Epithelial cell of prostate (primary cell): ENCODE measurements around the gene C17orf107.
"Not testable (repeated sequence)": the region's sequence is repeated elsewhere in the genome, so short reads cannot be mapped to it uniquely, and the experiment has no call there.

Experiments
- DNase-seq: peaks from one replicate; pipeline ENCODE4 v3.0.0-alpha.2; 2011; ENCODE audit warnings: low read depth, low spot score
- H3K27ac ChIP-seq: fragments of 450-650 bp; 2 replicates; pipeline ENCODE4 v1.5.1; 2017; ENCODE audit warnings: mild to moderate bottlenecking

Gene C17orf107

GRCh38 chr17:4899341-4900230, at the start of gene C17orf107:
C17orf107 (plus strand) TSS chr17:4899536; CDS start chr17:4899763, 227 bp downstream.
- H3K27ac ChIP-seq = no peak within 1 kb of the TSS
- no peak for DNase-seq

- peak; percentile 64 for DNase-seq
- peak overlapping the region; percentile 99 for H3K27ac ChIP-seq
Observed at GRCh38 chr17:4850246-4850645, 49.1 kb upstream of the C17orf107 start.

GRCh38 chr17:4851084-4851483, 48.3 kb upstream of the C17orf107 start:
- peak overlapping the region; percentile 99 for H3K27ac ChIP-seq
- no peak for DNase-seq

- peak overlapping the region; percentile 99 for H3K27ac ChIP-seq
- DNase-seq = peak; percentile 41
Observed at GRCh38 chr17:4852567-4853207, 46.6 kb upstream of the C17orf107 start.

- H3K27ac ChIP-seq = peak overlapping the region; percentile 100
- peak; percentile 64 for DNase-seq
Observed at GRCh38 chr17:4853208-4853671, 46.1 kb upstream of the C17orf107 start.

- peak overlapping the region; percentile 100 for H3K27ac ChIP-seq
Observed at GRCh38 chr17:4854111-4854681, 45.1 kb upstream of the C17orf107 start.

GRCh38 chr17:4856271-4856936, 42.9 kb upstream of the C17orf107 start:
- DNase-seq = no peak
- peak overlapping the region; percentile 100 for H3K27ac ChIP-seq

More at GRCh38 chr17:4854111-4854681, 45.1 kb upstream of the C17orf107 start:
- DNase-seq = peak; percentile 99

GRCh38 chr17:4856937-4857314, 42.4 kb upstream of the C17orf107 start:
- H3K27ac ChIP-seq = peak overlapping the region; percentile 100
- no peak for DNase-seq

DNA sequence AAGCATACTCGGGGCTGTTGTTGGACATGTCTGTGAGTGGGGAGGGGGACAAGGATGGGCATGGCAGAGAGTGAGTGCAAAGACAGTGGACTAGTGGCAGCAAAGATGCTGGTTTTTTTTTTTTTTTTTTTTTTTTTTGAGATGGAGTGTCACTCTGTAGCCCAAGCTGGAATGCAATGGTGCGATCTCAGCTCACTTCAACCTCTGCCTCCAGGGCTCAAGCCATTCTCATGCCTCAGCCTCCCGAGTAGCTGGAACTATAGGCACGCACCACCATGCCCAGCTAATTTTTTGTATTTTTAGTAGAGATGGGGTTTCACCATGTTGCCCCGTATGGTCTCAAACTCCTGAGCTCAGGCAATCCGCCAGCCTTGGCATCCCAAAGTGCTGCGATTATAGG, 42.0 kb upstream of the C17orf107 start:
- DNase-seq = not testable (repeated sequence)
- H3K27ac ChIP-seq = peak overlapping the region; percentile 100

GRCh38 chr17:4858068-4858881, 41.1 kb upstream of the C17orf107 start:
- DNase-seq = no peak
- H3K27ac ChIP-seq = peak overlapping the region; percentile 100

GRCh38 chr17:4858882-4859260, 40.5 kb upstream of the C17orf107 start:
- peak overlapping the region; percentile 100 for H3K27ac ChIP-seq
- DNase-seq = no peak

GRCh38 chr17:4859816-4860625, 39.3 kb upstream of the C17orf107 start:
- no peak for DNase-seq
- H3K27ac ChIP-seq = peak overlapping the region; percentile 100

DNA sequence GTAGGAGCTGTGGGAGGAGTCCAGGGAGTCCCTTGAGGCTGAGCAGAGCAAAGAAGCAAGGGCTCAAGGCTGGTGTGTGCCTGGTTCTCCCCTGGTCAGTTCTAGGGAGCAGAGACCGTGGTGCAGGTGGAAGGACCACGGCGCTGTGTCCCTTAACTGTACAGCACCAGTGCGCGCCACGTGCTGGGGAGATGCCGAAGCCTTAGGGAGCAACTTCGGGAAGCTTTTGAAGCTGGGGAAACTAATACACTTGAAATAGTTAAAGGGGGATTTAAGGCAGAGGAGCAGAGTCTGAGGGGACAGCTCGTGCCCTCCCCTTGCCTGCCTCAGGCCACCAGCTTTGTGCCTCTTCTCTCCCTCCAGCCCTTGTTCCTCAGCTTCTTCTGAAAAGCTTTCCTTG, 38.7 kb upstream of the C17orf107 start:
- DNase-seq = no peak
- H3K27ac ChIP-seq = peak overlapping the region; percentile 100

DNA sequence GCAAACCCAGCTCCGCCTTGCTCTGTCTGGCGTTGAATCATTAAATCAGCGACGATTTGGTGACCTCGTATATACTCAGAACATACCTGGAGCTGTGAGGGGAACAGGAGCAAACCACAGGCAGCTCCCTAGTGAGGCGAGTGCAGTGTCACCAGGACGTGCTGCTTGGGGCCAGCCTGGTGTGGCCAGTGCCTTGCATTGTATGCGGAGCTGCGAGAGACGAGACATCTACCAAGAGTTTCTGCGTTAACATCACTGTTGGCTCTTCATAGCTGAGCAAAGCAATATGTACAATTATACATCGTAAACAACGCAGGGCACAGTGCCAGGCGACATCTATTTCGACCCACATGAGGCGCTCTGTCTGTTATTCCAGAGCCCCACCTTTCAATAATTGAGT, 38.3 kb upstream of the C17orf107 start:
- H3K27ac ChIP-seq = peak overlapping the region; percentile 100
- DNase-seq = no peak

- no peak for DNase-seq
- peak overlapping the region; percentile 100 for H3K27ac ChIP-seq
Observed at GRCh38 chr17:4862720-4863119, 36.6 kb upstream of the C17orf107 start.

DNA sequence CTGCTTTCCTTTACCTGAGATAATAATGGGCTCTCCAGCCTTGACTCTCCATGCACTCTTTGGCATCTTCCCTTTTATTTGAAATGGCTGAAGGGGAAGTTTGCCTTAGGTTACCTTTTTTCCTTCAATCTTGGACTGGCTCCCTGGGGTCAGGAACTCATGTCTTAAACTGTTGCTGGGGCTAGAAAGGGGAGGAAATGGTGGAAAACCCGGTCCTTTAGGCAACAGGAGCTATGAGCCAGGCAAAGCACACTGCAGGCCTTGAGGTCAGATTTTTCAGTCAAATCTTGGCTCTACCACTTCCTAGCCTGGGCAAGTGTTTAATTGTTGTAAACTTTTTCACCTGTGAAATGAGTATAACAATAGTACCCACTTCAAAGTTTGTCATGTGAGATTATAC, 36.0 kb upstream of the C17orf107 start:
- DNase-seq = no peak

GRCh38 chr17:4867535-4867934, 31.8 kb upstream of the C17orf107 start:
- not testable (repeated sequence) for H3K27ac ChIP-seq, DNase-seq

More for the DNA sequence above, 36.0 kb upstream of the C17orf107 start:
- H3K27ac ChIP-seq = peak overlapping the region; percentile 100
